HG02970 (cell line): ENCODE results near the gene FAM20B.

Experiments
- ATAC-seq: cut with Tn5 transposase; IDR thresholded peaks from one replicate; pipeline ENCODE4 v1.9.1; 2021; ENCODE audit warnings: mild to moderate bottlenecking, moderate library complexity, moderate number of reproducible peaks; ENCODE audit not compliant: unreplicated experiment, low FRiP score

FAM20B gene

GRCh38 chr1:179047636-179047997 is 21.9 kb downstream of the FAM20B start:
- no peak for ATAC-seq

GRCh38 chr1:179048339-179049124 is 22.8 kb downstream of the FAM20B start:
- ATAC-seq = no peak

GRCh38 chr1:179052776-179053175 is 27.1 kb downstream of the FAM20B start:
- ATAC-seq = no peak

GRCh38 chr1:179053486-179053885 is 27.8 kb downstream of the FAM20B start:
- ATAC-seq = no peak

GRCh38 chr1:179055937-179056336 is 30.2 kb downstream of the FAM20B start:
- ATAC-seq = no peak

GRCh38 chr1:179058487-179059483 is 33.1 kb downstream of the FAM20B start:
- no peak for ATAC-seq

- ATAC-seq = no peak
Observed at GRCh38 chr1:179061360-179062282, 35.9 kb downstream of the FAM20B start.

- ATAC-seq = no peak
Observed at GRCh38 chr1:179066471-179066870, 40.8 kb downstream of the FAM20B start.

GRCh38 chr1:179077396-179077795 is 51.7 kb downstream of the FAM20B start:
- no peak for ATAC-seq

- ATAC-seq = no peak
Observed at GRCh38 chr1:179079113-179079761, 53.5 kb downstream of the FAM20B start.

GRCh38 chr1:179080866-179081686 is 55.4 kb downstream of the FAM20B start:
- peak; percentile 22 for ATAC-seq

- peak; percentile 82 for ATAC-seq
Observed at GRCh38 chr1:179081687-179082332, 56.1 kb downstream of the FAM20B start, which contains the start of gene TOR3A. Gene TOR3A, plus strand, starts transcription at chr1:179082070. Its CDS starts 59 bp downstream, at chr1:179082129.

- peak; percentile 17 for ATAC-seq
Observed at GRCh38 chr1:179082333-179082998, 56.8 kb downstream of the FAM20B start.

- ATAC-seq = no peak
Observed at GRCh38 chr1:179082999-179083335, 57.3 kb downstream of the FAM20B start.

GRCh38 chr1:179083533-179083932 is 57.8 kb downstream of the FAM20B start:
- no peak for ATAC-seq

- no peak for ATAC-seq
Observed at GRCh38 chr1:179087665-179088064, 62.0 kb downstream of the FAM20B start.

- no peak for ATAC-seq
Observed at GRCh38 chr1:179089827-179090482, 64.3 kb downstream of the FAM20B start.
